ENCODE data around the gene GSTM1.

DNA sequence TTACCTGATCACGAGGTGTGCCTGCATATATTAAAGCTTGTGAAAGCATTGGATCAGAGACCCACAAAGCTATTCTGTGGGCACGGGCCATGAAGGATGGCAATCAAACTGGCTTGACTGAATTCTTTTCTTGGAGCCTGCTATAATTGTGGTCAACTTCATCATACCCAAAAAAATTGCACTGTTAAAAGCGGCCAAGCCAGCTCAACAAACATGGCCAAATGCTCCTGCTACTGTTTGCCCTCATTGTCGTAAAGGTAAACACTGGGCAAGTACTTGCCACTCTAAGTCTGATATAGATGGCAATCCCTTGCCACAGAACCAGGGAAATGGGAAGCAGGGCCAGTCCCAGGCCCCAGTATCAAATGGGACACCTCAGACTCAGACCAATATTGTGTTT, 17.8 kb downstream of the GSTM1 start:
- TF ChIP-seq HDAC2 (IDR thresholded peaks at IDR 0.05; ENCODE audit: borderline replicate concordance in 1 of 2, low read depth in 2 of 2, low read length in 2 of 2) (no peak), JUN (IDR thresholded peaks at IDR 0.05; ENCODE audit: low read depth, low read length) (no peak), TAF1 (IDR thresholded peaks at IDR 0.05; ENCODE audit: low read depth, low read length) (no peak), RAD21 (IDR thresholded peaks at IDR 0.05 in 1 of 2, conservative IDR thresholded peaks at IDR 0.05 in 1 of 2; ENCODE audit: low read depth in 2 of 2, low read length in 2 of 2) (no peak), MAFK (IDR thresholded peaks at IDR 0.05; ENCODE audit: low read depth, low read length) (no peak), CTCF (IDR thresholded peaks at IDR 0.05; ENCODE audit: control extremely low read depth in 1 of 3, insufficient read depth in 1 of 3, low read depth in 1 of 3, low read length in 3 of 3) (no peak)
